Measurements from ENCODE around the gene MTTP. TPM values are rescaled to one million over a fixed set of nuclear protein-coding genes. Genes with fewer than 3 reads are reported as not detected.

MTTP gene
- total RNA-seq, 5 donors from 2014 or later (not counting 1 experiment from before 2014, with no cell fraction given), result 0.19 to 0.75 (median 0.37) TPM; not detected in 1

GRCh38 chr4:99630857-99631360 lies 56.3 kb downstream of the MTTP start:
- Mint-ChIP-seq H3K4me3 (no peak overlapping the region), H3K27me3 (peaks cover 0 to 15% of the 10 kb centered on the region in 2 donors), H3K4me1 (peaks cover 0 to 5% (median 3%) of the 10 kb centered on the region in 3 donors), H3K27ac (no peak overlapping the region), H3K9me3 (peaks cover 0 to 4% (median 0%) of the 10 kb centered on the region in 3 donors), H3K36me3 (no peaks in the 10 kb centered on the region)
- ATAC-seq (replicated peaks in 1 of 4) (no peak), DNase-seq (no peak)
- CTCF ChIA-PET, result no interaction called here
- no CpG with 5 or more reads among the region's 1 CpG for WGBS (ENCODE audit: insufficient coverage)
- POLR2A ChIA-PET, result no interaction called here
- Histone ChIP-seq H3K27me3 (replicated peaks in 1 of 2; ENCODE audit: control insufficient read depth in 2 of 2, extremely low read depth in 1 of 2, insufficient read depth in 2 of 2, low read length in 1 of 2) (peaks cover 2 to 6% of the 10 kb centered on the region in 2 experiments), H3K36me3 (ENCODE audit: control insufficient read depth in 2 of 2, extremely low read depth in 1 of 2, insufficient read depth in 1 of 2, low read length in 1 of 2) (no peaks in the 10 kb centered on the region), H3K9me3 (no peaks in the 10 kb centered on the region), H3K27ac (ENCODE audit: low read length) (no peak overlapping the region), H3K4me3 (ENCODE audit: control insufficient read depth in 1 of 2, extremely low read depth in 1 of 2, low read length in 1 of 2) (no peak overlapping the region), H3K4me1 (ENCODE audit: control insufficient read depth in 1 of 2, extremely low read depth in 1 of 2, insufficient read depth in 2 of 2, low read length in 2 of 2) (no peaks in the 10 kb centered on the region)

DNA sequence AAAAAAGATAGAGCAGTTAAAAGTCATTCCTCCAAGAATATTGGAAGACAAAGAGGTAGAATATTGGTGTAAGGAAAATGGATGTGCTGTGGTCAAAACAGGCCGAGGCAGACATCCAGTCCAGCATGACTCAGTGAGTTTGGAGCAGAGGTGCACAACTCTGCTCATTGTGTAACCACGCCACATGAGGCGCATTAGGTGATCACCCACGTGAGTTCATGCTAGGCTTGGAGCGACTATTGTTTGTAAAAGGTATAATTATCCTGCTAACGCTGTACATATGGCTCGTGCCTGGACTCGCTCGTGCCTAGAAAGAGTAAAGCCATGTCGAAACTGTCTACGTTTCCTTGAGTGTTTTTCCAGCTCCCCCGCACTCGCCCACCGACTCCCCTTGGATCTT lies 59.1 kb downstream of the MTTP start:
- Histone ChIP-seq H3K4me1 (ENCODE audit: control insufficient read depth in 1 of 2, extremely low read depth in 1 of 2, insufficient read depth in 2 of 2, low read length in 2 of 2) (no peaks in the 10 kb centered on the region), H3K4me3 (ENCODE audit: control insufficient read depth in 1 of 2, extremely low read depth in 1 of 2, low read length in 1 of 2) (no peak overlapping the region), H3K36me3 (ENCODE audit: control insufficient read depth in 2 of 2, extremely low read depth in 1 of 2, insufficient read depth in 1 of 2, low read length in 1 of 2) (no peaks in the 10 kb centered on the region), H3K9me3 (no peaks in the 10 kb centered on the region), H3K27me3 (replicated peaks in 1 of 2; ENCODE audit: control insufficient read depth in 2 of 2, extremely low read depth in 1 of 2, insufficient read depth in 2 of 2, low read length in 1 of 2) (peaks cover 0 to 4% of the 10 kb centered on the region in 2 experiments), H3K27ac (ENCODE audit: low read length) (no peak overlapping the region)
- H3K4me1 Mint-ChIP-seq, result peaks cover 0 to 5% (median 3%) of the 10 kb centered on the region in 3 donors
- ChIA-PET CTCF (no interaction called here), POLR2A (no interaction called here)
- DNase-seq (no peak), ATAC-seq (replicated peaks in 1 of 4) (no peak)
- peaks cover 0 to 15% of the 10 kb centered on the region in 2 donors for H3K27me3 Mint-ChIP-seq
- WGBS (ENCODE audit: insufficient coverage), result 81% methylated on average over 10 of the region's 14 CpGs
- no peak overlapping the region for H3K27ac Mint-ChIP-seq
- H3K9me3 Mint-ChIP-seq, result peaks cover 0 to 4% (median 0%) of the 10 kb centered on the region in 3 donors
- no peaks in the 10 kb centered on the region for H3K36me3 Mint-ChIP-seq
- no peak overlapping the region for H3K4me3 Mint-ChIP-seq

GRCh38 chr4:99634742-99635360 lies 60.2 kb downstream of the MTTP start:
- ATAC-seq (replicated peaks in 1 of 4), result no peak
- Histone ChIP-seq H3K9me3 (no peaks in the 10 kb centered on the region), H3K4me3 (ENCODE audit: control insufficient read depth in 1 of 2, extremely low read depth in 1 of 2, low read length in 1 of 2) (no peak overlapping the region), H3K4me1 (ENCODE audit: control insufficient read depth in 1 of 2, extremely low read depth in 1 of 2, insufficient read depth in 2 of 2, low read length in 2 of 2) (no peaks in the 10 kb centered on the region), H3K27me3 (replicated peaks in 1 of 2; ENCODE audit: control insufficient read depth in 2 of 2, extremely low read depth in 1 of 2, insufficient read depth in 2 of 2, low read length in 1 of 2) (peaks cover 0 to 4% of the 10 kb centered on the region in 2 experiments), H3K27ac (ENCODE audit: low read length) (no peak overlapping the region), H3K36me3 (ENCODE audit: control insufficient read depth in 2 of 2, extremely low read depth in 1 of 2, insufficient read depth in 1 of 2, low read length in 1 of 2) (no peaks in the 10 kb centered on the region)
- H3K4me1 Mint-ChIP-seq, result peaks cover 0 to 4% (median 2%) of the 10 kb centered on the region in 3 donors
- ChIA-PET CTCF (no interaction called here), POLR2A (no interaction called here)
- no CpG with 5 or more reads among the region's 1 CpG for WGBS (ENCODE audit: insufficient coverage)
- H3K9me3 Mint-ChIP-seq, result peaks cover 0 to 4% (median 0%) of the 10 kb centered on the region in 3 donors
- no peak overlapping the region for H3K4me3 Mint-ChIP-seq
- DNase-seq, result no peak
- no peak overlapping the region for H3K27ac Mint-ChIP-seq
- no peaks in the 10 kb centered on the region for H3K36me3 Mint-ChIP-seq
- peaks cover 0 to 15% of the 10 kb centered on the region in 2 donors for H3K27me3 Mint-ChIP-seq

GRCh38 chr4:99635601-99636000 lies 61.0 kb downstream of the MTTP start:
- DNase-seq (no peak), ATAC-seq (replicated peaks in 1 of 4) (no peak)
- Histone ChIP-seq H3K4me1 (ENCODE audit: control insufficient read depth in 1 of 2, extremely low read depth in 1 of 2, insufficient read depth in 2 of 2, low read length in 2 of 2) (no peaks in the 10 kb centered on the region), H3K27me3 (replicated peaks in 1 of 2; ENCODE audit: control insufficient read depth in 2 of 2, extremely low read depth in 1 of 2, insufficient read depth in 2 of 2, low read length in 1 of 2) (peaks cover 0 to 4% of the 10 kb centered on the region in 2 experiments), H3K36me3 (ENCODE audit: control insufficient read depth in 2 of 2, extremely low read depth in 1 of 2, insufficient read depth in 1 of 2, low read length in 1 of 2) (no peaks in the 10 kb centered on the region), H3K4me3 (ENCODE audit: control insufficient read depth in 1 of 2, extremely low read depth in 1 of 2, low read length in 1 of 2) (no peak overlapping the region), H3K27ac (ENCODE audit: low read length) (no peak overlapping the region), H3K9me3 (no peaks in the 10 kb centered on the region)
- Mint-ChIP-seq H3K4me3 (no peak overlapping the region), H3K27ac (no peak overlapping the region), H3K27me3 (peaks cover 0 to 18% of the 10 kb centered on the region in 2 donors), H3K36me3 (no peaks in the 10 kb centered on the region), H3K9me3 (peaks cover 0 to 4% (median 0%) of the 10 kb centered on the region in 3 donors), H3K4me1 (no peaks in the 10 kb centered on the region)
- CTCF ChIA-PET, result no interaction called here
- 60% methylated on average over 1 of the region's 3 CpGs for WGBS (ENCODE audit: insufficient coverage)
- POLR2A ChIA-PET, result no interaction called here

GRCh38 chr4:99636422-99636821 lies 61.8 kb downstream of the MTTP start:
- H3K9me3 Mint-ChIP-seq, result peaks cover 0 to 4% (median 0%) of the 10 kb centered on the region in 3 donors
- CTCF ChIA-PET, result no interaction called here
- H3K36me3 ChIP-seq (ENCODE audit: control insufficient read depth in 2 of 2, extremely low read depth in 1 of 2, insufficient read depth in 1 of 2, low read length in 1 of 2), result no peaks in the 10 kb centered on the region

GRCh38 chr4:99637174-99637573 lies 62.5 kb downstream of the MTTP start:
- Histone ChIP-seq H3K4me3 (ENCODE audit: control insufficient read depth in 1 of 2, extremely low read depth in 1 of 2, low read length in 1 of 2) (no peak overlapping the region), H3K9me3 (no peaks in the 10 kb centered on the region), H3K4me1 (ENCODE audit: control insufficient read depth in 1 of 2, extremely low read depth in 1 of 2, insufficient read depth in 2 of 2, low read length in 2 of 2) (no peaks in the 10 kb centered on the region), H3K27ac (ENCODE audit: low read length) (no peak overlapping the region), H3K36me3 (ENCODE audit: control insufficient read depth in 2 of 2, extremely low read depth in 1 of 2, insufficient read depth in 1 of 2, low read length in 1 of 2) (no peaks in the 10 kb centered on the region), H3K27me3 (replicated peaks in 1 of 2; ENCODE audit: control insufficient read depth in 2 of 2, extremely low read depth in 1 of 2, insufficient read depth in 2 of 2, low read length in 1 of 2) (peaks cover 0 to 4% of the 10 kb centered on the region in 2 experiments)
- 54% methylated on average over 4 of the region's 5 CpGs for WGBS (ENCODE audit: insufficient coverage)
- Mint-ChIP-seq H3K27ac (no peak overlapping the region), H3K27me3 (peaks cover 0 to 19% of the 10 kb centered on the region in 2 donors), H3K36me3 (no peaks in the 10 kb centered on the region), H3K9me3 (peaks cover 0 to 4% (median 0%) of the 10 kb centered on the region in 3 donors), H3K4me1 (no peaks in the 10 kb centered on the region), H3K4me3 (no peak overlapping the region)
- ATAC-seq (replicated peaks in 1 of 4), result no peak
- DNase-seq, result no peak
- ChIA-PET POLR2A (no interaction called here), CTCF (no interaction called here)

More at GRCh38 chr4:99636422-99636821, 61.8 kb downstream of the MTTP start:
- Mint-ChIP-seq H3K4me3 (no peak overlapping the region), H3K27me3 (peaks cover 0 to 18% of the 10 kb centered on the region in 2 donors), H3K36me3 (no peaks in the 10 kb centered on the region), H3K27ac (no peak overlapping the region), H3K4me1 (no peaks in the 10 kb centered on the region)
- H3K4me1 ChIP-seq (ENCODE audit: control insufficient read depth in 1 of 2, extremely low read depth in 1 of 2, insufficient read depth in 2 of 2, low read length in 2 of 2), result no peaks in the 10 kb centered on the region
- H3K27ac ChIP-seq (ENCODE audit: low read length), result no peak overlapping the region
- ATAC-seq (replicated peaks in 1 of 4) (no peak), DNase-seq (no peak)
- no peak overlapping the region for H3K4me3 ChIP-seq (ENCODE audit: control insufficient read depth in 1 of 2, extremely low read depth in 1 of 2, low read length in 1 of 2)
- H3K27me3 ChIP-seq (replicated peaks in 1 of 2; ENCODE audit: control insufficient read depth in 2 of 2, extremely low read depth in 1 of 2, insufficient read depth in 2 of 2, low read length in 1 of 2), result peaks cover 0 to 4% of the 10 kb centered on the region in 2 experiments
- POLR2A ChIA-PET, result no interaction called here
- WGBS (ENCODE audit: insufficient coverage), result no CpG with 5 or more reads among the region's 2 CpGs
- H3K9me3 ChIP-seq, result no peaks in the 10 kb centered on the region

Data from T-cell (primary cell).